H9 (cell line): ENCODE results near the gene R3HDM2. TPM values are rescaled to one million over a fixed set of nuclear protein-coding genes. Genes with fewer than 3 reads are reported as not detected.
A peak's percentile ranks its signal among the peaks of the same experiment; 100 is the strongest.

ENCODE experiments used
- DNase-seq: peaks from one replicate; pipeline ENCODE4 v3.0.0-alpha.2; 2017
- H2AFZ ChIP-seq: one replicate; pipeline ENCODE4 v1.6.1; 2013; ENCODE audit warnings: mild to moderate bottlenecking, low read length, control low read depth, moderate library complexity
- H2AK5ac ChIP-seq: 2 replicates; pipeline ENCODE4 v1.6.1; 2013; ENCODE audit warnings: low read length, control low read depth, mixed read lengths; ENCODE audit not compliant: insufficient read length
- H2BK120ac ChIP-seq: one replicate; pipeline ENCODE4 v1.6.1; 2013; ENCODE audit warnings: low read depth, mild to moderate bottlenecking, low read length, control low read depth, inconsistent platforms; ENCODE audit not compliant: poor library complexity, severe bottlenecking
- H2BK12ac ChIP-seq: 2 replicates; pipeline ENCODE4 v1.6.1; 2013; ENCODE audit warnings: low read length, control low read depth, mixed read lengths, low read depth; ENCODE audit not compliant: insufficient read length
- H2BK15ac ChIP-seq: 2 replicates; pipeline ENCODE4 v1.6.1; 2013; ENCODE audit warnings: low read depth, low read length, control low read depth
- H2BK20ac ChIP-seq: one replicate; pipeline ENCODE4 v1.6.1; 2013; ENCODE audit warnings: low read depth, mild to moderate bottlenecking, low read length, control low read depth, inconsistent platforms; ENCODE audit not compliant: poor library complexity, severe bottlenecking
- H2BK5ac ChIP-seq: 2 replicates; pipeline ENCODE4 v1.6.1; 2013; ENCODE audit warnings: low read length, control low read depth, mixed read lengths; ENCODE audit not compliant: insufficient read length
- H3K14ac ChIP-seq: 2 replicates; pipeline ENCODE4 v1.6.1; 2013; ENCODE audit warnings: low read length, control low read depth; ENCODE audit not compliant: insufficient read depth
- H3K18ac ChIP-seq: 2 replicates; pipeline ENCODE4 v1.6.1; 2013; ENCODE audit warnings: low read depth, mild to moderate bottlenecking, mixed read lengths, low read length, control low read depth; ENCODE audit not compliant: insufficient read length
- H3K23ac ChIP-seq: 2 replicates; pipeline ENCODE4 v1.6.1; 2013; ENCODE audit warnings: low read length, control low read depth, mixed read lengths, low read depth; ENCODE audit not compliant: insufficient read length
- H3K23me2 ChIP-seq: 2 replicates; pipeline ENCODE4 v1.6.1; 2013; ENCODE audit warnings: low read depth, mild to moderate bottlenecking, mixed read lengths, low read length, control low read depth; ENCODE audit not compliant: insufficient read length, poor library complexity, severe bottlenecking
- H3K27ac ChIP-seq: 2 replicates; pipeline ENCODE4 v1.5.1; 2013; ENCODE audit warnings: low read length, control low read depth, mixed read lengths, low read depth; ENCODE audit not compliant: insufficient read length
- H3K27me3 ChIP-seq: 2 replicates; pipeline ENCODE4 v1.6.1; 2013; ENCODE audit warnings: low read length, control low read depth, inconsistent platforms; ENCODE audit not compliant: insufficient read depth
- H3K4ac ChIP-seq: 2 replicates; pipeline ENCODE4 v1.6.1; 2013; ENCODE audit warnings: low read depth, mild to moderate bottlenecking, control low read depth, inconsistent platforms, low read length, moderate library complexity
- H3K4me1 ChIP-seq: 2 replicates; pipeline ENCODE4 v1.6.1; 2013; ENCODE audit warnings: low read length, control low read depth, inconsistent platforms; ENCODE audit not compliant: insufficient read depth
- H3K4me2 ChIP-seq: 2 replicates; pipeline ENCODE4 v1.6.1; 2013; ENCODE audit warnings: low read length, control low read depth, mixed read lengths; ENCODE audit not compliant: insufficient read length, insufficient read depth
- H3K56ac ChIP-seq: 2 replicates; pipeline ENCODE4 v1.6.1; 2013; ENCODE audit warnings: low read depth, mild to moderate bottlenecking, mixed read lengths, low read length, control low read depth; ENCODE audit not compliant: insufficient read length
- H3K79me1 ChIP-seq: 2 replicates; pipeline ENCODE4 v1.6.1; 2013; ENCODE audit warnings: low read depth, mild to moderate bottlenecking, moderate library complexity, low read length, control low read depth, inconsistent platforms; ENCODE audit not compliant: insufficient read depth, poor library complexity, severe bottlenecking
- H3K79me2 ChIP-seq: 2 replicates; pipeline ENCODE4 v1.6.1; 2013; ENCODE audit warnings: low read length, control low read depth, inconsistent platforms; ENCODE audit not compliant: insufficient read depth
- H3K9ac ChIP-seq: 2 replicates; pipeline ENCODE4 v1.6.1; 2013; ENCODE audit warnings: low read length, control low read depth, mixed read lengths; ENCODE audit not compliant: insufficient read length; ENCODE audit errors: extremely low read depth
- H3K9me3 ChIP-seq: one replicate; pipeline ENCODE4 v1.6.1; 2013; ENCODE audit warnings: low read depth, low read length, inconsistent platforms; ENCODE audit not compliant: control insufficient read depth
- H3T11ph ChIP-seq: one replicate; pipeline ENCODE4 v1.6.1; 2013; ENCODE audit warnings: mild to moderate bottlenecking, low read length, control low read depth, inconsistent platforms
- H4K20me1 ChIP-seq: one replicate; pipeline ENCODE4 v1.6.1; 2013; ENCODE audit not compliant: control insufficient read depth, insufficient read length, insufficient read depth
- H4K5ac ChIP-seq: 2 replicates; pipeline ENCODE4 v1.6.1; 2013; ENCODE audit warnings: low read depth, mild to moderate bottlenecking, mixed read lengths, low read length, control low read depth; ENCODE audit not compliant: insufficient read length
- H4K8ac ChIP-seq: replicated peaks from 2 replicates; pipeline ENCODE4 v1.6.1; 2013; ENCODE audit warnings: low read length, control low read depth, mixed read lengths, low read depth; ENCODE audit not compliant: insufficient read length
- H4K91ac ChIP-seq: 2 replicates; pipeline ENCODE4 v1.6.1; 2013; ENCODE audit warnings: low read depth, mild to moderate bottlenecking, moderate library complexity, mixed read lengths, low read length, control low read depth; ENCODE audit not compliant: insufficient read length
- H3K27ac Mint-ChIP-seq, 3 experiments: 2 replicates in 2 of 3; 3 replicates in 1 of 3; pipeline ENCODE4 v1.8.0; 2020 to 2021; ENCODE audit warnings: mixed read lengths in 3 of 3, mild to moderate bottlenecking in 1 of 3, moderate library complexity in 1 of 3
- H3K27me3 Mint-ChIP-seq: 2 replicates; pipeline ENCODE4 v1.8.0; 2021; ENCODE audit warnings: low read depth, mild to moderate bottlenecking, moderate library complexity, mixed read lengths
- H3K36me3 Mint-ChIP-seq, 3 experiments: 2 replicates in 2 of 3; 3 replicates in 1 of 3; pipeline ENCODE4 v1.8.0; 2020 to 2021; ENCODE audit warnings: low read depth in 3 of 3, mixed read lengths in 3 of 3; ENCODE audit not compliant: insufficient read depth in 1 of 3
- H3K4me1 Mint-ChIP-seq, 2 experiments: 2 replicates each; pipeline ENCODE4 v1.8.0; 2020; ENCODE audit warnings: mixed read lengths in 2 of 2
- H3K4me3 Mint-ChIP-seq, 2 experiments: 2 replicates in 1 of 2; 3 replicates in 1 of 2; pipeline ENCODE4 v1.8.0; 2020 to 2021; ENCODE audit warnings: mild to moderate bottlenecking in 2 of 2, mixed read lengths in 2 of 2, moderate library complexity in 1 of 2
- H3K9me3 Mint-ChIP-seq, 2 experiments: 2 replicates in 1 of 2; 3 replicates in 1 of 2; pipeline ENCODE4 v1.8.0; 2020; ENCODE audit warnings: mild to moderate bottlenecking in 2 of 2, mixed read lengths in 2 of 2, moderate library complexity in 1 of 2
- WGBS: extraction: QIAGEN DNeasy Blood & Tissue Kit; methylation state at CpG from one replicate; pipeline ENCODE4 v1.1.7; 2013; ENCODE audit warnings: missing lambda C conversion rate, low lambda C conversion rate, mixed read lengths; ENCODE audit not compliant: insufficient read length; ENCODE audit errors: extremely low coverage; 5-methylcytosine and 5-hydroxymethylcytosine counted together
- total RNA-seq: library from RNA; stranded (reverse); gene quantifications from 2 replicates; pipeline ENCODE4 v1.2.1, GENCODE V29; 2021
- TF ChIP-seq, protein P1 (sequence below): fragments of 200-600 bp; sonication (generic); conservative IDR thresholded peaks from 3 replicates; pipeline ENCODE4 v1.8.0; 2021; ENCODE audit warnings: antibody characterized with exemption, mild to moderate bottlenecking

Gene R3HDM2
- total RNA-seq, 1 experiment from 2014 or later = 43.9 TPM

DNA sequence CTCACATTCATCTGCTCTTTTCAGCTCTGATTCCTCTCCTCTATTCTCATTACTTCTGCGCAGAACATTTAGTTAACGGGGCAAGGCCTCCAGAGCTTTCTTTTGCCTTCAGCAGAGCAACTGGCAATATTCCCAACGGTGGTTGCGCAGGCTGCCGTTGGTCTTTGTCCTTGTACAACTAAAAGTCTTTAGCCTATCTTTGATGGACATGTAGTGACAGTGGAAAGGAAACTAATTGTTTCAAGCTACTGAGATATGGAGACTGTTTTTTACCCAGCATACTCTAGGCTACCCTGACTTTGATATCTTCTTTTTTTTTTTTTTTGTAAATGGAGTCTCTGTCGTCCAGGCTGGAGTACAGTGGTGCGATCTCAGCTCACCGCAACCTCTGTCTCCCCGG, 12.6 kb downstream of the R3HDM2 start:
- WGBS = no CpG with 5 or more reads among the region's 9 CpGs
- Histone ChIP-seq H3K27ac (no peak overlapping the region), H3K79me2 (no peaks in the 10 kb centered on the region; the same call in 1 of the 2 replicates)

More for the DNA sequence above, 12.6 kb downstream of the R3HDM2 start:
- no peaks in the 10 kb centered on the region for H3K23me2 ChIP-seq
- H4K5ac ChIP-seq = no peak overlapping the region
- no peaks in the 10 kb centered on the region for H4K20me1 ChIP-seq
- no peak overlapping the region for H2BK15ac ChIP-seq
- Mint-ChIP-seq H3K27ac (peak overlapping the region in 2 of 3 experiments; percentile 1 to 26; a peak in 3 of 7 replicates), H3K27me3 (no peaks in the 10 kb centered on the region), H3K9me3 (no peaks in the 10 kb centered on the region), H3K4me1 (peaks cover 11 to 15% of the 10 kb centered on the region in 2 experiments), H3K36me3 (peaks cover 2 to 7% (median 5%) of the 10 kb centered on the region in 3 experiments; a peak in 4 of 7 replicates), H3K4me3 (no peak overlapping the region)
- H3K9me3 ChIP-seq = no peaks in the 10 kb centered on the region
- H4K91ac ChIP-seq = no peak overlapping the region
- no peak overlapping the region for H4K8ac ChIP-seq
- H3T11ph ChIP-seq = no peak overlapping the region
- DNase-seq = no peak
- H3K27me3 ChIP-seq = no peaks in the 10 kb centered on the region
- H3K4ac ChIP-seq = no peak overlapping the region
- no peak overlapping the region for H3K23ac ChIP-seq
- no peak overlapping the region for H3K18ac ChIP-seq
- no peak overlapping the region for H2BK12ac ChIP-seq
- H3K56ac ChIP-seq = no peak overlapping the region
- H3K79me1 ChIP-seq = peaks cover 5% of the 10 kb centered on the region
- no peak overlapping the region for H3K9ac ChIP-seq
- no peaks in the 10 kb centered on the region for H3K4me1 ChIP-seq
- TF ChIP-seq, protein P1, sequence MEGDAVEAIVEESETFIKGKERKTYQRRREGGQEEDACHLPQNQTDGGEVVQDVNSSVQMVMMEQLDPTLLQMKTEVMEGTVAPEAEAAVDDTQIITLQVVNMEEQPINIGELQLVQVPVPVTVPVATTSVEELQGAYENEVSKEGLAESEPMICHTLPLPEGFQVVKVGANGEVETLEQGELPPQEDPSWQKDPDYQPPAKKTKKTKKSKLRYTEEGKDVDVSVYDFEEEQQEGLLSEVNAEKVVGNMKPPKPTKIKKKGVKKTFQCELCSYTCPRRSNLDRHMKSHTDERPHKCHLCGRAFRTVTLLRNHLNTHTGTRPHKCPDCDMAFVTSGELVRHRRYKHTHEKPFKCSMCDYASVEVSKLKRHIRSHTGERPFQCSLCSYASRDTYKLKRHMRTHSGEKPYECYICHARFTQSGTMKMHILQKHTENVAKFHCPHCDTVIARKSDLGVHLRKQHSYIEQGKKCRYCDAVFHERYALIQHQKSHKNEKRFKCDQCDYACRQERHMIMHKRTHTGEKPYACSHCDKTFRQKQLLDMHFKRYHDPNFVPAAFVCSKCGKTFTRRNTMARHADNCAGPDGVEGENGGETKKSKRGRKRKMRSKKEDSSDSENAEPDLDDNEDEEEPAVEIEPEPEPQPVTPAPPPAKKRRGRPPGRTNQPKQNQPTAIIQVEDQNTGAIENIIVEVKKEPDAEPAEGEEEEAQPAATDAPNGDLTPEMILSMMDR = no peak
- H2AFZ ChIP-seq = no peak overlapping the region
- no peak overlapping the region for H2BK5ac ChIP-seq
- no peak overlapping the region for H2BK20ac ChIP-seq
- H3K14ac ChIP-seq = no peak overlapping the region
- H3K4me2 ChIP-seq = no peak overlapping the region
- H2AK5ac ChIP-seq = no peak overlapping the region
- no peak overlapping the region for H2BK120ac ChIP-seq
